ENCODE measurements around the gene RUVBL2.
A peak's percentile ranks its signal among the peaks of the same experiment; 100 is the strongest.

The RUVBL2 gene

DNA sequence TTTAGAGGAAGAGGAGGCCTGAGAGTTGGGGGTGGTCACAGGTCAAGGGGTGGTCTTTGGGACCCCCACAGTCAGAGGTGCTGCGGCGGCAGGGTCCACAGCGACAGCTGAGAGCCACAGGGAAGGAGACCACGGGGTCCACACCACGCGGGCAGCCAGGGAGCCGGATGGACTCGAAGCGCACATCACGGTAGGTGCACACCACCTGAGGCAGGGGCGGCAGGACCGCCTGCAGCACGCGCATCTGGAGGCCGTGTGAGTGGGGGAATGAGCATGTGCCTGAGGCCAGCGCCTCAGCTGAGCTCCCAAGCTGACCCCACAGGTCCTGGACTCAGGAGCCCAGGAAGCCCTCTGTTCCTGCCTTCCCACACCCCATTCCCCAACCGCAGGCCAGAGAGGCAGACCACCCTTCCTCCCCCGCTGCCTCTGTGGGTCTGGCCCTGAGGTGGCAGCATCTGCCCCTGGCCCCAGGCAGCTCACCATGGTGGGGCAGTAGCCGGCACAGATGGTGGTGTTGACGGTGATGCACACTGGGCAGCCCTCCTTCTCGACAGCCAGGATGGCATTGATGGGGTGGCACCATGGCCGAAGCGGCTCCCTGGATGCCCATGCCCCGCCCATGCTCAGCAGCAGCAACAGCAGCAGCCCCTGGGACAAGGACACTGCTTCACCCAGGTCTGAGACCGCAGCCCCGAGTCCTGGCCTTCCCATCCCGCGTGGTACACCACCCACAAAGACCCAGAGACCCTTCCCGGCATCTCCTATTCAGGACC is 22.6 kb downstream of the RUVBL2 start:
- no peak overlapping the region for H2BK12ac ChIP-seq (ENCODE audit: low read length in 2 of 2)
- H2BK120ac ChIP-seq (ENCODE audit: low read depth, low read length): no peak overlapping the region
- no peak overlapping the region for H4K8ac ChIP-seq (ENCODE audit: low read length)
- H2AFZ ChIP-seq (ENCODE audit: low read depth, low read length): no peak overlapping the region
- no peaks in the 10 kb centered on the region for H3K79me1 ChIP-seq (replicated peaks; ENCODE audit: low read length, poor library complexity, severe bottlenecking)
- H3K4me1 ChIP-seq (ENCODE audit: control insufficient read depth, insufficient read depth, low read depth, low read length): peaks cover 15% of the 10 kb centered on the region
- H3K27me3 ChIP-seq (ENCODE audit: control insufficient read depth in 1 of 2, insufficient read depth in 1 of 2, low read length in 2 of 2): peaks cover 5 to 25% of the 10 kb centered on the region in 2 experiments
- H3K4ac ChIP-seq (ENCODE audit: low read depth in 1 of 2, low read length in 2 of 2): no peak overlapping the region
- H3K18ac ChIP-seq (ENCODE audit: low read depth in 1 of 2, low read length in 2 of 2): no peak overlapping the region
- H3K9ac ChIP-seq (ENCODE audit: low read length): no peak overlapping the region
- no peak overlapping the region for H2AK5ac ChIP-seq (ENCODE audit: low read length, severe bottlenecking)
- no peak overlapping the region for H2BK5ac ChIP-seq (ENCODE audit: low read depth, low read length, poor library complexity, severe bottlenecking)
- no peak overlapping the region for H2BK15ac ChIP-seq (ENCODE audit: low read depth, poor library complexity, severe bottlenecking)
- H3K4me2 ChIP-seq (ENCODE audit: low read length, poor library complexity, severe bottlenecking): no peak overlapping the region
- no peak overlapping the region for H3K4me3 ChIP-seq (ENCODE audit: insufficient read depth in 1 of 2, low read depth in 1 of 2, low read length in 2 of 2)
- H4K91ac ChIP-seq (ENCODE audit: low read length): no peak overlapping the region
- no peaks in the 10 kb centered on the region for H3K9me3 ChIP-seq (ENCODE audit: control insufficient read depth, low read length)
- DNase-seq: no peak
- WGBS: 100% methylated on average over 7 of the region's 29 CpGs
- no peak overlapping the region for H3K14ac ChIP-seq (ENCODE audit: low read length in 2 of 2)
- H3K36me3 ChIP-seq (ENCODE audit: control insufficient read depth in 1 of 2, insufficient read depth in 2 of 2, low read depth in 1 of 2, low read length in 2 of 2): peaks cover 42 to 48% of the 10 kb centered on the region in 2 experiments
- no peak overlapping the region for H3K27ac ChIP-seq (ENCODE audit: low read length, poor library complexity, severe bottlenecking)
- no peak overlapping the region for H3K23ac ChIP-seq (ENCODE audit: low read length in 2 of 2)

DNA sequence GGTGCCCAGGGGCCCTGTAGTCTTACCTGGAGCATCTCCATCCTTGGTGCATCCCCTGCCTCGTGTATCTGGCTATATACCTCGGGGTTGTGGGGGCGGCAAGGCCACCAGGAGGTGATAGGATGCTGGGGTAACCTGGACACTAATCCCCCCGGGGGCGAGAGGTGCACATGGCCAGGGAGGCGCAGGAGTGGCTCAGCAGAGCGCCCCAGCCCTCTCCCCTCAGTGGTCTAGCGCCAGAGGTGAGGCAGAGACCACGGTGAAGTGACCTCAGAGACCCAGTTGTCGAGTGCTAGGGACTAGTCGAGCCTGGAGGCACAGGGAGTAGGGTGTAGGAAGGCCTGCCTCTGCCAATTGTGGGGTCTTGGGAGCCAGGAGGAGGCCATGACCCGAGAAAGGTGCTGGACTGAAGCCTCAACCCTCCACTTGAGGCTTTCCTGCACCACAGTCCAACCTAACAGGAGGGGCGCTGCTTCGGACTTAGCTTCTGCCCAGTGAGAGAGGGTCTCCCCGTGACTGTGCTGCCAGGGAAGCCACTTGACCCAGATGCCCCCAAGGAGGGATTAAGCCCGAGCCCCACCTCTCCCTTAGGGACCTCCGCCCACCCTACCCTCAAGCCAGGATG is 23.5 kb downstream of the RUVBL2 start, which contains the start of gene LHB:
LHB (minus strand) TSS at position 51 of the 625 bp plus-strand sequence; CDS start at position 41, 10 bp downstream.
- Histone ChIP-seq H3K4me1 (ENCODE audit: control insufficient read depth, insufficient read depth, low read depth, low read length) (peaks cover 15% of the 10 kb centered on the region), H2BK15ac (ENCODE audit: low read depth, poor library complexity, severe bottlenecking) (no peak within 1 kb of the TSS), H2AK5ac (ENCODE audit: low read length, severe bottlenecking) (no peak within 1 kb of the TSS), H3K79me1 (replicated peaks; ENCODE audit: low read length, poor library complexity, severe bottlenecking) (no peaks in the 10 kb centered on the region), H3K14ac (ENCODE audit: low read length in 2 of 2) (no peak within 1 kb of the TSS), H3K36me3 (ENCODE audit: control insufficient read depth in 1 of 2, insufficient read depth in 2 of 2, low read depth in 1 of 2, low read length in 2 of 2) (peaks cover 33 to 39% of the 10 kb centered on the region in 2 experiments), H3K27me3 (ENCODE audit: control insufficient read depth in 1 of 2, insufficient read depth in 1 of 2, low read length in 2 of 2) (peaks cover 5 to 30% of the 10 kb centered on the region in 2 experiments), H4K8ac (ENCODE audit: low read length) (peak within 1 kb of the TSS; percentile 52), H3K18ac (ENCODE audit: low read depth in 1 of 2, low read length in 2 of 2) (no peak within 1 kb of the TSS), H4K91ac (ENCODE audit: low read length) (no peak within 1 kb of the TSS), H3K4me3 (ENCODE audit: insufficient read depth in 1 of 2, low read depth in 1 of 2, low read length in 2 of 2) (peak within 1 kb of the TSS; percentile 44 to 70), H3K4ac (ENCODE audit: low read depth in 1 of 2, low read length in 2 of 2) (no peak within 1 kb of the TSS), H2BK12ac (ENCODE audit: low read length in 2 of 2) (no peak within 1 kb of the TSS), H3K23ac (ENCODE audit: low read length in 2 of 2) (no peak within 1 kb of the TSS), H3K9me3 (ENCODE audit: control insufficient read depth, low read length) (no peaks in the 10 kb centered on the region), H2BK120ac (ENCODE audit: low read depth, low read length) (no peak within 1 kb of the TSS), H3K27ac (ENCODE audit: low read length, poor library complexity, severe bottlenecking) (no peak within 1 kb of the TSS), H3K9ac (ENCODE audit: low read length) (peak within 1 kb of the TSS; percentile 45), H2BK5ac (ENCODE audit: low read depth, low read length, poor library complexity, severe bottlenecking) (no peak within 1 kb of the TSS), H3K4me2 (ENCODE audit: low read length, poor library complexity, severe bottlenecking) (peak within 1 kb of the TSS; percentile 85), H2AFZ (ENCODE audit: low read depth, low read length) (no peak within 1 kb of the TSS)
- WGBS: 71% methylated on average over 11 of the region's 17 CpGs
- DNase-seq: no peak

DNA sequence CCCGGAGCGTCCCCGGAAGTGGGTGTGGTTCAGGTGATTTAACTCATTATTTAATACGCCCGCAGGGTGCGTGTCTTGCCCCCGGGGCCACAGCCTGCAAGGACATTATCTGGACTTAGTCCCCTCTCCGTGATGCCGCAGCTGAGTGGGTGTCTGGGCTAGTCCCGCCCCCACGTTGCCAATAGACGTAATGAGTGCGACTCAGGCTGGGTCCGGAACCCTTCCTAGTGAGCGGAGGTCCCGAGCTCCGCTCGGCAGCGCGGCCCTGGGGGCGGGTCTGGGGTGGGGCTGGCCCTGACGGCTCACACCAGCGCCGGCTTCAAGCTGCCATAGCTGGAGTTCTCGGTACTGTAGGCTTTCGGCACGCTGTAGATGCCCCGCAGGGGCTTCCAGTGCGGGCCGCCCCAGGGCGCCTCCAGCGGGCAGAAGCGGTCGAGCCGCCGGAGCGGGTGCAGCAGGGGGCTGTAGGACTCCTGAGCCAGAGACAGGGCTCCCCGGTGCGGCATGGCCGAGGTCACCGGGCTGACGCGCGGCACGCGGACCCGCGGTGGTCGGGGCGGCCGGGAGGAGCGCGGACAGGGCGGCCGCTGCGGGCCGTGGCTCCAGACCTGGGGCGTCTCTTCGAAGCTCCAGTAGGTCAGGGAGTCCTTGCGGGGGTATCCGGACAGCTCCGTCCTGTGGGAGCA is 24.1 kb downstream of the RUVBL2 start:
- H2BK15ac ChIP-seq (ENCODE audit: low read depth, poor library complexity, severe bottlenecking): no peak overlapping the region
- peaks cover 15% of the 10 kb centered on the region for H3K4me1 ChIP-seq (ENCODE audit: control insufficient read depth, insufficient read depth, low read depth, low read length)
- no peak overlapping the region for H2BK120ac ChIP-seq (ENCODE audit: low read depth, low read length)
- no peak overlapping the region for H3K14ac ChIP-seq (ENCODE audit: low read length in 2 of 2)
- H3K27me3 ChIP-seq (ENCODE audit: control insufficient read depth in 1 of 2, insufficient read depth in 1 of 2, low read length in 2 of 2): peaks cover 5 to 30% of the 10 kb centered on the region in 2 experiments
- no peak overlapping the region for H2BK5ac ChIP-seq (ENCODE audit: low read depth, low read length, poor library complexity, severe bottlenecking)
- no peak overlapping the region for H3K18ac ChIP-seq (ENCODE audit: low read depth in 1 of 2, low read length in 2 of 2)
- no peak overlapping the region for H4K91ac ChIP-seq (ENCODE audit: low read length)
- H2AK5ac ChIP-seq (ENCODE audit: low read length, severe bottlenecking): no peak overlapping the region
- peak overlapping the region; percentile 44 to 70 for H3K4me3 ChIP-seq (ENCODE audit: insufficient read depth in 1 of 2, low read depth in 1 of 2, low read length in 2 of 2)
- no peaks in the 10 kb centered on the region for H3K79me1 ChIP-seq (replicated peaks; ENCODE audit: low read length, poor library complexity, severe bottlenecking)
- H2BK12ac ChIP-seq (ENCODE audit: low read length in 2 of 2): no peak overlapping the region
- peaks cover 26 to 32% of the 10 kb centered on the region in 2 experiments for H3K36me3 ChIP-seq (ENCODE audit: control insufficient read depth in 1 of 2, insufficient read depth in 2 of 2, low read depth in 1 of 2, low read length in 2 of 2)
- peak overlapping the region in 1 of 2 experiments; percentile 17 for H3K4ac ChIP-seq (ENCODE audit: low read depth in 1 of 2, low read length in 2 of 2)
- WGBS: 1% methylated on average over 48 of the region's 62 CpGs
- no peak overlapping the region for H4K8ac ChIP-seq (ENCODE audit: low read length)
- H3K23ac ChIP-seq (ENCODE audit: low read length in 2 of 2): no peak overlapping the region
- DNase-seq: peak; percentile 72
- H3K9me3 ChIP-seq (ENCODE audit: control insufficient read depth, low read length): no peaks in the 10 kb centered on the region
- H3K27ac ChIP-seq (ENCODE audit: low read length, poor library complexity, severe bottlenecking): no peak overlapping the region
- peak overlapping the region; percentile 85 for H3K4me2 ChIP-seq (ENCODE audit: low read length, poor library complexity, severe bottlenecking)
- H3K9ac ChIP-seq (ENCODE audit: low read length): peak overlapping the region; percentile 45
- no peak overlapping the region for H2AFZ ChIP-seq (ENCODE audit: low read depth, low read length)

Measured in mesenchymal stem cell (in vitro differentiated cells and primary cell).